PC-3 (cell line): Measurements from ENCODE around the gene GOLGA6L7.
"Not testable (repeated sequence)": the region's sequence is repeated elsewhere in the genome, so short reads cannot be mapped to it uniquely, and the experiment has no call there.

ENCODE experiments used
- CTCF ChIP-seq: fragments of 300-600 bp; sonication (generic); conservative IDR thresholded peaks from 2 replicates; pipeline ENCODE4 v1.5.1; 2017; ENCODE audit warnings: antibody characterized with exemption, low read depth, mild to moderate bottlenecking, low read length
- EZH2phosphoT487 ChIP-seq: fragments of 300-600 bp; sonication (generic); IDR thresholded peaks from 2 replicates; pipeline ENCODE4 v1.6.1; 2018; ENCODE audit warnings: mild to moderate bottlenecking, antibody characterized with exemption, low read length, borderline replicate concordance

- not testable (repeated sequence) for TF ChIP-seq CTCF, EZH2phosphoT487
These were observed at the start of gene GOLGA6L7 for GRCh38 chr15:28848521-28848920.
